GM12801 (cell line): ENCODE measurements around the gene TPP1.

Experiments
- TF ChIP-seq, protein P1 (sequence below): IDR thresholded peaks from one replicate; pipeline ENCODE4 v1.5.1; 2011; ENCODE audit warnings: control low read depth; ENCODE audit not compliant: insufficient read length; ENCODE audit errors: extremely low read depth

Gene TPP1

DNA sequence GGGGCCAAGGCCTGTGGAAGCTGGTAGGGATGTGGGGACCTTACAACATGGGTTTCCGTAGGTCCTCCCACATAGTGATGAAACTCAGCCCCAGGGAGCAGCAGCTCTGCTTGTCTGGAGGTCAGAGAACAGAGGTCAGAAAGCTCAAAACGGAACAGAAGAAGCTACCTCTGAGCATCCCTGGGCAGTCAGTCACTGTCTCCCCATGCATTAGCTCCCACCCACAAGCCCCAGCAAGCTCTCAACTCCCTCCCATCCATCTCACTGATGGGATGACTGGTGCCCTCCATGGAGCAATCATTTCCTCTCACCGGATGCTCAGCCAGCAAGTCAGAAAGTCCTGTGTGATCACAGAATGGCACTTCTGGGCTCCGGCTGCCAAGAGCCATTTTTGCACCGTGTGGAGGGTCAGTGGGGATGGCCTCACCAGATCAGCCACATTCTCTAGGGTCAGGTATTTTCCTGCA, 1.9 kb downstream of the TPP1 start:
- TF ChIP-seq, protein P1, sequence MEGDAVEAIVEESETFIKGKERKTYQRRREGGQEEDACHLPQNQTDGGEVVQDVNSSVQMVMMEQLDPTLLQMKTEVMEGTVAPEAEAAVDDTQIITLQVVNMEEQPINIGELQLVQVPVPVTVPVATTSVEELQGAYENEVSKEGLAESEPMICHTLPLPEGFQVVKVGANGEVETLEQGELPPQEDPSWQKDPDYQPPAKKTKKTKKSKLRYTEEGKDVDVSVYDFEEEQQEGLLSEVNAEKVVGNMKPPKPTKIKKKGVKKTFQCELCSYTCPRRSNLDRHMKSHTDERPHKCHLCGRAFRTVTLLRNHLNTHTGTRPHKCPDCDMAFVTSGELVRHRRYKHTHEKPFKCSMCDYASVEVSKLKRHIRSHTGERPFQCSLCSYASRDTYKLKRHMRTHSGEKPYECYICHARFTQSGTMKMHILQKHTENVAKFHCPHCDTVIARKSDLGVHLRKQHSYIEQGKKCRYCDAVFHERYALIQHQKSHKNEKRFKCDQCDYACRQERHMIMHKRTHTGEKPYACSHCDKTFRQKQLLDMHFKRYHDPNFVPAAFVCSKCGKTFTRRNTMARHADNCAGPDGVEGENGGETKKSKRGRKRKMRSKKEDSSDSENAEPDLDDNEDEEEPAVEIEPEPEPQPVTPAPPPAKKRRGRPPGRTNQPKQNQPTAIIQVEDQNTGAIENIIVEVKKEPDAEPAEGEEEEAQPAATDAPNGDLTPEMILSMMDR: no peak

DNA sequence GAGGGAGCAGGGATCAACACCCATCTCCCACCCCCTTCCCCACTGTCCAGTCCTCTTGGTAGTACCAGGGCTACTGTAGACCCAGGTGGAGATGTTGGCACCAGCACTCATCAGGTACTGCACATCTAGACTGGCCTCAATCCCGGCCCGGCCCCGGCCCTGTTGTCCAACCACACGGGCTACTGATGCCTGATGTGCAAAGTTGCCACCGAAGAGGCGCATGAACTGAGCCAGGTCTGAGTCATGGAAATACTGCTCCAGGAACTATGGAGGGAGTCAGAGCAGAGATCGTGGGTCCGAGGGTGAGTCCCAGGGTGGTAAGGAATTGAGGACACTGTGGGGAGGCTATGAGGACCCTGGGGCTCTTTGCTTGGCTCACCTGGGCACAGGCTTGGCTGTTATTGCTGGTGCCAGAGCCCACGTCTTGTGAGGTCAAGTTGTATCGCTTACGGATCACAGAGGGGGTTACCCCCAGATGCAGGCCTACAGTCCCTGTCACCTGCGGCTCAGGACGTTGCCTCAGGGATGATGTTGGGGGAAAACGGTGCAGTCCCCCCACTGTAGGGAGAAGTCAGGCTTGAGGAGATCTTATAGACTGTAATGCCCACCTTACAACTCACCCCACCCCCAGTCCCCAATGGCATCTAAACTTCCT, 2.5 kb downstream of the TPP1 start:
- TF ChIP-seq, protein P1: no peak

DNA sequence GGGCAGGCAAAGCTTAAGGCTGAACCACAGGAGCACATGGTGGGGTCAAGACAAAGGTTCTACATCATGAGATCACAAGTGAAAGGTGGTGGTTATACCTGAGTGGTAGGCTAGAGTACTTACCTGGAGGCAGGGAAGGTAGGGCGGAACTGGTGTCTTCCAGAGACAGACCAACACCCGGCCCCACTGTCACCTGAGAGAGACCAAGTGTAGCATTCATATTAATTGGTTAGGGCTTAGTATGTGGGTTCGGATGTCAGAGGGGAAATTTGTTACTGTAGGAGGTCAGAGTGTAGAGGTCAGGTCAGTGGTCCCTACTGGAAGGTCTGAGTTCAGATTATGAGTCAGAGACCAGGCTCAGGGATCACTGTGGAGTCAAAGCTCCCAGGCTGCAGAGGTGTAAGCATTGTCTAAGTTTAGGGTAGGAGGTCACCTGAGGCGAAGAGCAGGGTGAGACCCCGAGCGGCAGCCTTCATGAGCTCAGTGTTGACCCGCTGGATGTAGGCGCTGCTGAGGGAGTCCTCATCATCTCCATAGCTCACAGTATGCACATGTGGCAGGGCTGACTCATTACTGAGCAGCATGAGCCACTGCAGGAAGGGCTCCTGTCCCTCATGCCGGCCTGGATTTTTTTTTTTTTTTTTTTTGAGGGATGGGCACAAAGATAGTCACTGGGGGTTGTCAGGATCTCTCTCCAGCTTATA, 3.2 kb downstream of the TPP1 start:
- TF ChIP-seq, protein P1: no peak

DNA sequence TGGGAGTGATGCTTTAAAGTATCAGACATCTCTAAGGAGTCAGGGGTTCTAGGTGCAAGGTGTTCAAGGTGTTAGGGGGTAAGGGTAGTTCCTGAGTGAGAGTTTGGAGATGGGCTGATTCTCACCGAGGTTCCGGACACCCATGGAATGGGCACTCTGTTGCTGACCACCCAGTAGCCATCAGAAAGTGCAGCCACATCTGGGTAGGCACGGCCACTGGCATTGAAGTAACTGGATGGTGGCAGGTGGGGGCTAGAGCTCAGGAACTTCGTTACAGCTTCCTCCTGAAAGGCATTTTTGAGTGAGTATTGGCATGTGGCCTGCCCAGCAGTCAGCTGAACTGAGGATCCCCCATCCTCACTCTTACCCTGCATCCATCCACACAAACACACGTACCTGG, 4.2 kb downstream of the TPP1 start:
- TF ChIP-seq, protein P1: no peak

DNA sequence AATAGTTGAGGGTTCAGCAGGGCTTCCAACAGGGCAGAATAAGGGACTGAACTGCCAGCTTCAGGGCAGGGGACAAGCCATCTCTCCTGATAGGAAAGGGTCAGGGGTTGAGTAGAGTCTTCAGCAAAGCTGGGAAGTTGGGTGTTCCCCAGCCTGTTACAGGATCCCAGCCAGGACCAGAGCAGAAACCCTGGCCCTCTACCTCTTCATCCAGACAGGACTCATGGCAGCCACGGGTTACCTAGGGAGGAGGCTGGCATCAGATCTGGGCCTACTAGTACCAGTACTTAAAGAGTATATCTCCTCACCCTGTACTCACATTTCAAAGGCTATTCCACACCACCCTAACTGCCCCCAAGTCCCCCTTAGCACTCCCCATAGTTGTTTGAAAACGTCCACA, 4.8 kb downstream of the TPP1 start:
- TF ChIP-seq, protein P1: no peak

DNA sequence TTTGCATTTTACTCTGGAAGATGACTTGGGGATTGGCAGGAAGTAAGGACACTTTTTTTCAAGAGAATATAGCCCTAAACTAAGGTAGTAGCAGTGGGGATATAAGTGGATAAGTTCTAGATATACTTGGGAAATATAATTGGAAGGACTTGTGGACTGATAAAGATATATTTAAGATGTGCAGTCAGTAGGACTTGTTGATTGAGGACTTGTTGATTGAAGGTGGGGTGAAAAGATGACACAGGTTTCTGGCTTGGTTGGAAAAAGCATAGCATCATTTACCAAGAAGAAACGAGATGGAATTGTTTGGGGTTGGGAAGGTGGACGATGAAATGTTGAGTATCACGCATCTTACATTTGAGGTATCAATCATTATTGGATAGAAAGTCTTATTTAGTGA, 5.7 kb downstream of the TPP1 start:
- TF ChIP-seq, protein P1: no peak

DNA sequence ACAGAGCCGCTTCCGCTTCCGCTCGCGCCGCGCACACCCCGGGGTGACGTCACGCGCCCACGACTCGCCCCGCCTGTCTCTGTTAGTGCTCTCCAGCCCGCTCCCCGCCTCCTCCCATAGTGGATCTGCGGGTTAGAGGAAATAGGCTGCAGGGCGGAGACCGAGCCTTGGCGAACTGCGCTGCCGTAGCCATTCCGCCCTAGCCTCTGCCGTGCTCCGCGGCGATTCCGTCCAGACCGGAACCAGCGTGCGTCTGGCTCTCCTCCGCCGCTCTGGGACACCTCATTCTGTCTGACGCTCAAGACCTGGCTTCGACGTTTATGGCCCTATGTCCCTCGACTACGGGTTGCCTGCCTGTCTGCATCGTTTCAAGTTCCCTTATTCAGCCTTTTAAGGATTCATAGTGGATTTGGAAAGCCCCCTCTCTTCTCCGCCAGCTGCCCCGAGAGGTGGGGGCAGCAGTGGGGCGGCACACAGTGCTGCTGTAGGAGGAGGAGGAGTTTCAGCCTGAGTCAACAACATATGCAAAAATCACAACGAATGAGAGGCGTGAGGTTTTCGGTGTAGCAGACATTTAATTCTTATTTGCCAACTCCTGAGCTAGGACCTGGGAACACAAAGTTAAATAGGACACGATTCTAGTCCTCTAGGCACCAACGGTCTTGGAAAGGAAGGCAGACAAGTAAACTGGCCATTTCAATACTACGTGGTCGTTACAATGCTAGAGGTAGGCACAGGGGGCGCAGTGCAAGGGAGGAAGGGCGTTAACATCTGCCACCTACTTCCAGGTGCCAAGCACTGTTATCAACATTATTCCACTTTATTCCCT, 6.8 kb downstream of the TPP1 start, which contains the start of gene TAF10:
Gene TAF10 (minus strand): TSS at position 4 of the 829 bp plus-strand sequence. CDS start 27 bp downstream, outside the sequence.
- TF ChIP-seq, protein P1: no peak
